HG03565 (cell line): ENCODE results near the gene TNFRSF19.

Source experiments
- ATAC-seq: cut with Tn5 transposase; IDR thresholded peaks from one replicate; pipeline ENCODE4 v1.9.1; 2021; ENCODE audit warnings: mild to moderate bottlenecking, moderate library complexity; ENCODE audit not compliant: unreplicated experiment

Gene TNFRSF19

GRCh38 chr13:23622985-23623384 is 52.8 kb downstream of the TNFRSF19 start:
- ATAC-seq, result peak; percentile 62

GRCh38 chr13:23623394-23623793 is 53.2 kb downstream of the TNFRSF19 start:
- ATAC-seq, result no peak

DNA sequence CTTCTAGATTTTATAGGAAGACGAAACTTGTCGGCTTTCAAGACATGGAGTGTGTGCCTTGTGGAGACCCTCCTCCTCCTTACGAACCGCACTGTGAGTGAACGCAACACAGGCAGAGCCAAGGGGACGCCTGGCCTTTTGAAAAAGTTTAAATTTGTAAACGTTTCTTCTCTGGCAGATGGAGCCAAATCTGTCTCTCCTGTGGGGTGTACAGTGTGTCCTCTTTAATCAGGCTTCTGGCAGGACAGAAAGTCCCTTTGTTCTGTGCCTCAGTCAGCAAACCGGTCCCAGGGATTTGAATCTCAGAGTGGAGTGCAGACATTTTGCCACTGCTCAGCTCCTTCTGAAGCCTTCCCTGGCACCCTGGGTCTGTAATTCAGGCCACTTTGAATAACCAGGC is 56.5 kb downstream of the TNFRSF19 start:
- no peak for ATAC-seq

DNA sequence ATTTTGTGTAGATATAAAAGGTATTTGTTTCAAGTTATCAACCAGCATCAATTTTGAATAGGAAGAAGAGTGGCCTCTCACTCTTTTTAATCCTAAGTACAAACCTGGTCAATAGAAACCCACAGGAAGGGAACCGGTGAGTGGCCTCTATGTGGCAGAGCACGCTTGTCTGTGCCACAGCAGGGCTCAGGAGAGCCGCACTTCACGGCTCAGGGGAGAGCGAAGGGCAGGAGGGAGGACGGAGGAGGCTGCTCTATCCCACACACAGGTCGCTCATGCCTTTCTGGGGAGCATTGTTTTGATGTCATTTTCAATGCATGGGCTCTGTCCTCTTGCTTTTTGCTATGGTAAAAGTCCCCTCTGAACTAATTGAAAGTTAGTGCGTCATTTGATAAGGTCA is 57.2 kb downstream of the TNFRSF19 start:
- ATAC-seq, result no peak

DNA sequence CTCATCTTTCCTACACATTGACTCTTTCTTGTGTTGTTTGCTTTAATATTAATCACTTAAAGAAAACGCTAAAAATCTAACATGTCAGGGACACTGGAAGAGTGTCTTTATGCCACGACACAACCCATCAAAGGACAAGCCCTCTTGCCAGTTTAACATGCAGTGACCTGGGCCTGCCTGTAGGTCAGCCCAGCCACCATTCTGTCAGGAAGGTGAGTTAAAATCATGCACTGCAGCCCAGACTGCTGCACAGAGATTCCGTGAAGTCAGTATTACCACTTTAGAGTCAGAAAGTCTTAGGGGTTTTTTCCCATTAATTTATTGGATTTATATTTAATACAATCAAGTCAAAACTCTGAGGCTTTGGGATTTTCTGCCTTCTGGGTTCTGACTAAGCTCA is 58.0 kb downstream of the TNFRSF19 start:
- ATAC-seq, result no peak

GRCh38 chr13:23628765-23629565 is 58.8 kb downstream of the TNFRSF19 start:
- ATAC-seq, result no peak

DNA sequence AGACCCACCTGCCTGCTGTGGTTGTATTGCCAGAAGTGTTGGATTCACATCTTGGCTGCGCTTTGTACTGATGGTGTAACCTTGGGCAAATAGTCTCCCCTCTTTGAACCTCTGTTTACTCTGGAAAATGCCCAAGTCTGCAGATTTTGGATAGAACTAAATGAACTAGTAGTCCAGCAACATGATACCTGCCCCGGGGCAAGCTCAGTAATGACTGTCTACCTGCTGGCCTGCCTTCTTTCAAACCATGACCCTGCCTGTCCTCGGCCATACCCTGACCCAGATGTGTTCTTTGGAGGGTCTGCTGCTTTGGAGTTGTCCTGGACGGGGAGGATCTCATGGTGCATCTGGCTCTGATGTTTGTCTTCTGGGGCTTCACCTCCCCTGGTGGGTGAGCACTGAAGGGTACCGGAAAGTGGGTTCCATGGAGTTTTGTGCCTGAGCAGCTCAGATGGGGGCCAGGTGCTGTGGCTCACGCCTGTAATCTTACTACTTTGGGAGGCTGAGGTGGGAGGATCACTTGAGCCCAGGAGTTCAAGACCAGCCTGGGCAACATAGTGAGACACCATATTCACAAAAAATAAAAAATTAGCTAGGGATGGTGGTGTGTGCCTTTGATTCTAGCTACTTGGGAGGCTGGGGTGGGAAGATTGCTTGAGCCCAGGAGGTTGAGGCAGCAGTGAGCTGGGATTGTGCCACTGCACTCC is 59.5 kb downstream of the TNFRSF19 start:
- ATAC-seq, result no peak

- no peak for ATAC-seq
Observed at GRCh38 chr13:23630349-23631093, 60.3 kb downstream of the TNFRSF19 start.

GRCh38 chr13:23631311-23632047 is 61.3 kb downstream of the TNFRSF19 start:
- no peak for ATAC-seq

DNA sequence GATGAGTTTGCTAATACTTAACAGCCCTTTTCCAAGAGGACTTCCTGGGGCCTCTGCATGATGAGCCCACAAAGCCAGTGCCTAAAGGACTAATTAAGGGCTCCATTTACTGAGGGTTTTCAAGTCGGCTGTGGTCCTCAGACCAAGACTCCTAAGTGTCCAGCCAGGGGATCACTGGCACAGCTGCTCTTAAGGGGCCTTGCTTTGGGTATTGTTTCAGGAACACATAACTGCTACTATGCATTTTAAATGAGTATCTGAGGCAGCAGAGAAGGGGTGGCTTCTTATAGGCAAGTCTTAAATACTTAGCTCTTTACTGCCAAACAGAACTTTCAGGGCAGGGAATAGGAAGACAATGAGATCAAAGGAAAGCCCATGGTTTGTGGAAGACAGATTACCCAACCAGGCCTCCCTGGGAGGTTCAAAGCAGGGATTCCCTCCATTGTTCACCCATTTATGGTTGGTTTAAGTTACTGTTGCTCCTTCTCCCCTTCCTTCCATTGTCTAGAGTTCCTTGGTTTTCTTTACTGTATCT is 61.9 kb downstream of the TNFRSF19 start:
- no peak for ATAC-seq

DNA sequence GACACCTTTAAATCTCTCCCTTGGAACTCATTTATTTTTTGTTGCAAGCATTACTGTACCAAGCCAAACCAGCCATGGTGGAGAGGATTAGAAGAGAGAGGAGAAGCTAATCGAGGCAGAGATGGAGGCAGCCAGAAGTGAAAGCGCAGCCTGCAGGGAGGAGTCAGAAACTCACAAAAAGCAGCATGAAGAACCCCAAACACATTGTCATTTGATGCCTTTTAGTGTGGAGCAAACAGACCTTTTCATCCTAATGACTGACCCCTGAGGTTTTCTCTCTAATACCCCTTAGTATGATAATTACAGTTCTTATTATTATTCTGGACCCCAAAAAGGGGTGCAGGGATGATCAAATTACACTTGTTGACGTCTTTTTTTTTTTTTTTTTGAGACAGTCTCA is 62.5 kb downstream of the TNFRSF19 start:
- no peak for ATAC-seq

- ATAC-seq, result no peak
Observed at GRCh38 chr13:23634897-23635296, 64.7 kb downstream of the TNFRSF19 start.

GRCh38 chr13:23636360-23636759 is 66.1 kb downstream of the TNFRSF19 start:
- ATAC-seq, result no peak

- no peak for ATAC-seq
Observed at GRCh38 chr13:23637829-23638228, 67.6 kb downstream of the TNFRSF19 start.

DNA sequence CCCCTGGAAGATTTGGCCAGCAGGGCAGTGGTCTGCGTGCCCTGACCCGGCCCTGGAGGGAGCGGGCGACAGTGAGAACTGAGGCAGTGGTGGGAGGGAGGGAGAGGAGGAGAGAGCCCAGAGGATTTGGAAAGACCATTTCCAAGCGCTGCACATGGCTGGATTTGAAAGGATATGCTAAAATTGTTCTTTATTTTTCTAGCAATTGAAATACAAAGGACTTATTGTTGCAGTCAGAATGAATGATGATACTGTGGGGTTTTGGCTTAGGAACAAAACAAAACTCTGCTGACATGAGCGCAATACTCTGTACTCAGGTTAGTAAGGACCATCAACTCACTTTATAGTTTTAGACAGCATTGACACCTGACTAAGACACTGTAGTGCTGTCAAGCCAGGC is 69.5 kb downstream of the TNFRSF19 start:
- ATAC-seq, result no peak

DNA sequence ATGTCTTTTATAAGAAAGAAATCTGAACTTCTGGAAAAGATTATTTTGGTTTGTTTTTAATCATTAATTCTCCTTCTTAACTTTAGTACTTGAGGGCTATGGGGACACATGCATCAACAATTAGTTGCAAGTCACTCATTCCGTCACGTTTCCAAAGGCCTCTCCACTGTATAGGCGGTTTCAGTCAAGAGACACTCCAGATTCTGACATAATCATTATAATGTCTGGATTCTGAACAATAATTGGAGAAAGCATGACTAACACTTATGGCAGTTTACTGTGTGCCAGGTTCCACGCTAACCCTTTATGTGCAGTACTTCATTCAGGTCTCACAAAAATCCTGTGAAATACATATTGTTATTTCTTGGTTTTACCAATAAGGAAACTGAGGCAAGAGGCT is 71.9 kb downstream of the TNFRSF19 start:
- no peak for ATAC-seq

DNA sequence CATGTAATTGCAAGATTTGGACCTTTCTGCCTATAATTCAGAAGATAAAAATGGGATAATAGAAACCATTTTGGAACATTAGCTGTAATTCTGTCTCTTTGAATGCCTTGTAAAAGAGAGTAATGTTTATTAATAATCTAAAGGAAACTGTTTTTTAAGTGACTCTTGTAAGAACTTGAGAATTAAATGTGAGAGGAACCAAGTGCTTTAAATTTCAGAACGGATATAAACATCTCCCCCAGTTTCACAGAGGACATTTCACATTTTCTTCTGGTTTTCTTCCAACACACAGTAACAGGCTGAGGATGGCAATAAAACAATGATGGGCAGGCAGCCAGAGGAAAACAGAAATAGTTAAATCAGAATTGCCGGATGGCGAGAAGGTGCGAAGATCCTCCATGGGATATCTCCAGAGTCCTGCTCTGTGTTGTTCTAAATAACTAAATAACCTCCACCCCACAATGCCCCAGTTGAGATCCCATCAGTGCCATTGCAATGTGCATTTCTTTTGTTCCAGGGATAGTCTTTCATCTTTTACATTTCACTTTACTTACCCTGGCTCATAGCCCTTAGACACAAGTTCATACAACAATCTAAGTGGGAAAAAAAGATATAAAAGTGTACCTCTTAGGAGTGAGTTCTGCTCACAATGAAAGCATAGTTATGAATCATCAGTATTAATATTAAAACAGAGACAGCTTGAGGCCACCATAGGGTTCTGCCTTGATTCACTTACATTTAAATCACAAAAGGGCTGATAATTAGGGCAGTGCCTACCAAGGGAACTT is 73.3 kb downstream of the TNFRSF19 start:
- no peak for ATAC-seq

DNA sequence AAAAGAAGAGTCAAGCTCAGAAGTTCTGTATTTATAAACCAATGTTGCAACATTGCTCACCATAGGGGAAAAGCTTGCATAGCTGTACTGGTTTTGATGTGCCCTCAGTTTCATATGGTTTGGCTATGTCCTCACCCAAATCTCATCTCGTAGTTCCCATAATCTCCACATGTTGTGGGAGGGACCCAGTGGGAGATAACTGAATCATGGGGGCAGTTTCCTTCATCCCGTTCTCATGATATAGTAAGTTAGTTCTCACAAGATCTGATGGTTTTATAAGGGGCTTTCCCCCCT is 73.9 kb downstream of the TNFRSF19 start:
- no peak for ATAC-seq

DNA sequence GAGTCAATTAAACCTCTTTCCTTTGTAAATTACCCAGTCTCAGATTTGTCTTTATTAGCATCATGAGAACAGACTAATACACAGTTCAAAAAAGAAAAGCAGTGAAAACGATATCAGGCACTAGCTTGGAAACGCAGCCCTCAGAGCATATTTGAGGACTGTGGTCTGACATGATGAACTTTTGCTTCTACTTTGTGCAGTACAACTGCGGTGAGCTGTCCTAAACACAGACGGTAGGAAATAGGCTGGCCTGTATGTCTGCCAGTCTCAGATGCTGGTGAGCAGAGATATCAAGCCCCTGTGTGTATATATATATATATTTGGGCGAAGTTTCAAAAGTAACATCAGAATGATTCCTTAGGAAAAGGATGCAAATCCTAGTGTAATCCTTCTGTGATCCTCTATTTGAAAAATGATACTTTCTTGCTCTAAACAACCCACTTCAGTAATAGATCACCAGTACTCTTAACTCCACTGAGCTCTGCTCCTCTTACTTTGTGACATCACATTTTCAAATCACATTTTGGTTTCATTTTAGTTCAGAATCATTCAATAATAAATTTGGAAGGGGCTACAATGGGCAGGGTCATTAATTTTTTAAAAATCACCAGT is 74.4 kb downstream of the TNFRSF19 start:
- ATAC-seq, result no peak

DNA sequence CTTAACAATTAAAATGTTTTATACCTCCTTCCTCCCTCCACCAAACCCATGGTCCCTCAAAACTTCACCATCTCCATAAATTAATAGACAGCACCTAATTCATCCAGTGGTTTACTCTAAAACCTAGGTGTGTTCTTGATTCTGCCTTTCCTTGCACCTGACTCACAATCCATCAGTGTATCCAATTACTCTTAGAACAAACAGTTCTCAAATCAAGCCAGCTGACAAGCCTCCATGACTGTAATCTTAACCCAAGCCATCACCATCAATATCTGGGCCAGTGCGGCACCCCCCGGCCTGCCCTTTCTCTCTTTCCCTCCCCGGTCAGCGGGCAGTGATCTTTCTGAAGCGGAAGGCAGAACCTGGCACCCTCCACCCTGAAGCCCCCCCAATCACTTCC is 75.6 kb downstream of the TNFRSF19 start:
- no peak for ATAC-seq
